Liver (tissue), 9 donors: ENCODE results near the gene IFNA8. TPM values are rescaled to one million over a fixed set of nuclear protein-coding genes. Genes with fewer than 3 reads are reported as not detected.

Experiments
- DNase-seq: peaks from one replicate; pipeline ENCODE4 v3.0.0-alpha.2; 2017; ENCODE audit warnings: low spot score
- H3K27ac ChIP-seq, 2 donors: one replicate each; pipeline ENCODE4 v1.7.0; 2013; ENCODE audit warnings: inconsistent platforms in 2 of 2, low read length in 2 of 2, control low read depth in 1 of 2, low read depth in 1 of 2, mild to moderate bottlenecking in 1 of 2
- H3K27me3 ChIP-seq, 4 donors: one replicate each; pipeline versions ENCODE4 v1.6.1 to v1.7.0; 2013; ENCODE audit warnings: low read length in 3 of 4, inconsistent platforms in 1 of 4, mild to moderate bottlenecking in 1 of 4, moderate library complexity in 1 of 4; ENCODE audit not compliant: control insufficient read depth in 4 of 4, insufficient read depth in 4 of 4
- H3K36me3 ChIP-seq, 4 donors: one replicate each; pipeline versions ENCODE4 v1.6.1 to v1.7.0; 2013; ENCODE audit warnings: low read length in 3 of 4, mild to moderate bottlenecking in 3 of 4, low read depth in 1 of 4, moderate library complexity in 1 of 4; ENCODE audit not compliant: control insufficient read depth in 4 of 4, insufficient read depth in 3 of 4
- H3K4me1 ChIP-seq, 4 donors: one replicate each; pipeline versions ENCODE4 v1.6.1 to v1.7.0; 2013; ENCODE audit warnings: low read length in 3 of 4, mild to moderate bottlenecking in 3 of 4, moderate library complexity in 1 of 4; ENCODE audit not compliant: control insufficient read depth in 4 of 4, insufficient read depth in 4 of 4
- H3K4me3 ChIP-seq, 3 donors: one replicate each; pipeline versions ENCODE4 v1.6.1 to v1.7.0; 2013; ENCODE audit warnings: low read length in 3 of 3, control low read depth in 1 of 3, low read depth in 1 of 3, mild to moderate bottlenecking in 1 of 3
- H3K9ac ChIP-seq, 2 donors: one replicate each; pipeline ENCODE4 v1.7.0; 2013; ENCODE audit warnings: low read length in 2 of 2, mild to moderate bottlenecking in 2 of 2, moderate library complexity in 2 of 2, control low read depth in 1 of 2, low read depth in 1 of 2
- H3K9me3 ChIP-seq, 4 donors: one replicate each; pipeline versions ENCODE4 v1.6.1 to v1.7.0; 2013; ENCODE audit warnings: low read length in 3 of 4; ENCODE audit not compliant: control insufficient read depth in 4 of 4
- ATF3 ChIP-seq: IDR thresholded peaks from 2 replicates; pipeline ENCODE4 v1.6.1; 2016; ENCODE audit warnings: antibody characterized with exemption
- CTCF ChIP-seq: fragments of 150-350 bp; IDR thresholded peaks from 2 replicates; pipeline ENCODE4 v1.5.1; 2017; ENCODE audit warnings: improper control_type of control experiment, low read depth, low read length; ENCODE audit not compliant: missing input control
- EGR1 ChIP-seq, 2 donors: IDR thresholded peaks; 2 replicates each; pipeline ENCODE4 v1.6.1; 2016 to 2018; ENCODE audit warnings: antibody characterized with exemption in 2 of 2, low read depth in 2 of 2
- FOXA1 ChIP-seq: IDR thresholded peaks from 2 replicates; pipeline ENCODE4 v1.6.1; 2016; ENCODE audit warnings: antibody characterized with exemption
- FOXA2 ChIP-seq: IDR thresholded peaks from 2 replicates; pipeline ENCODE4 v1.6.1; 2016; ENCODE audit warnings: antibody characterized with exemption
- GABPA ChIP-seq, 2 donors: IDR thresholded peaks in 1 of 2; conservative IDR thresholded peaks in 1 of 2; 2 replicates each; pipeline ENCODE4 v1.6.1; 2016; ENCODE audit warnings: antibody characterized with exemption in 2 of 2, mild to moderate bottlenecking in 1 of 2, moderate library complexity in 1 of 2
- HNF4A ChIP-seq, 2 donors: conservative IDR thresholded peaks; 2 replicates each; pipeline ENCODE4 v1.6.1; 2016; ENCODE audit warnings: antibody characterized with exemption in 2 of 2, mild to moderate bottlenecking in 2 of 2
- HNF4G ChIP-seq: IDR thresholded peaks from 2 replicates; pipeline ENCODE4 v1.6.1; 2016; ENCODE audit warnings: antibody characterized with exemption
- JUND ChIP-seq, 2 donors: IDR thresholded peaks; 2 replicates each; pipeline ENCODE4 v1.6.1; 2016; ENCODE audit warnings: antibody characterized with exemption in 2 of 2
- MAX ChIP-seq: IDR thresholded peaks from 2 replicates; pipeline ENCODE4 v1.6.1; 2016; ENCODE audit warnings: antibody characterized with exemption
- NR2F2 ChIP-seq: IDR thresholded peaks from 2 replicates; pipeline ENCODE4 v1.6.1; 2016; ENCODE audit warnings: antibody characterized with exemption
- RAD21 ChIP-seq, 2 donors: IDR thresholded peaks; 2 replicates each; pipeline ENCODE4 v1.6.1; 2016; ENCODE audit warnings: antibody characterized with exemption in 2 of 2, mild to moderate bottlenecking in 2 of 2
- REST ChIP-seq: IDR thresholded peaks from 2 replicates; pipeline ENCODE4 v1.6.1; 2016; ENCODE audit warnings: antibody characterized with exemption, mild to moderate bottlenecking
- RXRA ChIP-seq, 2 donors: IDR thresholded peaks; 2 replicates each; pipeline ENCODE4 v1.6.1; 2017 to 2018; ENCODE audit warnings: antibody characterized with exemption in 2 of 2, mild to moderate bottlenecking in 1 of 2
- SP1 ChIP-seq: IDR thresholded peaks from 2 replicates; pipeline ENCODE4 v1.6.1; 2018; ENCODE audit warnings: antibody characterized with exemption, mild to moderate bottlenecking
- TAF1 ChIP-seq: conservative IDR thresholded peaks from 2 replicates; pipeline ENCODE4 v1.6.1; 2016; ENCODE audit warnings: antibody characterized with exemption, mild to moderate bottlenecking
- YY1 ChIP-seq: IDR thresholded peaks from 2 replicates; pipeline ENCODE4 v1.6.1; 2016; ENCODE audit warnings: antibody characterized with exemption, mild to moderate bottlenecking
- ZBTB33 ChIP-seq: IDR thresholded peaks from 2 replicates; pipeline ENCODE4 v1.6.1; 2016; ENCODE audit warnings: antibody characterized with exemption
- WGBS: extraction: QIAGEN DNeasy Blood & Tissue Kit; methylation state at CpG from one replicate; pipeline ENCODE4 v1.1.7; 2013; 5-methylcytosine and 5-hydroxymethylcytosine counted together
- polyA plus RNA-seq, 2 donors: library from polyadenylated mRNA; stranded (reverse) in 1 of 2; unstranded in 1 of 2; fragments of 200-250 nt in 1 of 2; fragments of >200 nt in 1 of 2; fragmentation: Nextera tagmentation in 1 of 2; extraction: Ambion mirVana in 1 of 2; gene quantifications; one replicate each; pipeline versions ENCODE4 v1.2.1 to v1.2.3, GENCODE V29; 2013 to 2015
- total RNA-seq, 2 donors: library from RNA; depleted of rRNA; stranded (reverse); fragments of >200 nt; gene quantifications; one replicate each; pipeline ENCODE4 v1.2.3, GENCODE V29; 2014
- donor health status: healthy.
- donor health status: healthy.
- donor health status: healthy.
- donor health status: healthy.
- donor health status: healthy.

IFNA8 gene
- total RNA-seq, result not detected
- polyA plus RNA-seq, result not detected

- Histone ChIP-seq H3K9me3 (no peaks in the 10 kb centered on the region), H3K36me3 (no peaks in the 10 kb centered on the region), H3K4me3 (no peak within 1 kb of the TSS), H3K4me1 (no peaks in the 10 kb centered on the region), H3K27me3 (peaks cover 0 to 10% (median 2%) of the 10 kb centered on the region in 4 donors), H3K9ac (no peak within 1 kb of the TSS), H3K27ac (no peak within 1 kb of the TSS)
- WGBS, result 79% methylated on average over 1 of the region's 1 CpG
- TF ChIP-seq FOXA2 (no peak), NR2F2 (no peak), HNF4A (conservative IDR thresholded peaks at IDR 0.05) (no peak), MAX (no peak), YY1 (no peak), RXRA (IDR thresholded peaks at IDR 0.05) (no peak), EGR1 (IDR thresholded peaks at IDR 0.05; ENCODE audit: low read depth in 2 of 2) (no peak), JUND (IDR thresholded peaks at IDR 0.05) (no peak), GABPA (IDR thresholded peaks at IDR 0.05 in 1 of 2, conservative IDR thresholded peaks at IDR 0.05 in 1 of 2) (no peak), CTCF (no peak), ATF3 (no peak), HNF4G (no peak), REST (no peak), TAF1 (no peak), RAD21 (IDR thresholded peaks at IDR 0.05) (no peak)
- no peak for DNase-seq
Measured at GRCh38 chr9:21408817-21409216, at the start of gene IFNA8. TSS of gene IFNA8 (plus strand) at chr9:21409117. CDS start at chr9:21409177, 60 bp downstream.

- Histone ChIP-seq H3K9me3 (no peaks in the 10 kb centered on the region), H3K9ac (no peak overlapping the region), H3K4me3 (no peak overlapping the region), H3K36me3 (no peaks in the 10 kb centered on the region), H3K27me3 (peaks cover 0 to 3% (median 0%) of the 10 kb centered on the region in 4 donors), H3K4me1 (no peaks in the 10 kb centered on the region), H3K27ac (no peak overlapping the region)
- DNase-seq, result no peak
- 84% methylated on average over 8 of the region's 8 CpGs for WGBS
- TF ChIP-seq YY1, result no peak
- no peak for TF ChIP-seq GABPA (IDR thresholded peaks at IDR 0.05 in 1 of 2, conservative IDR thresholded peaks at IDR 0.05 in 1 of 2)
- no peak for TF ChIP-seq TAF1
- no peak for TF ChIP-seq SP1
- no peak for TF ChIP-seq JUND (IDR thresholded peaks at IDR 0.05)
- no peak for TF ChIP-seq RAD21 (IDR thresholded peaks at IDR 0.05)
- TF ChIP-seq EGR1 (IDR thresholded peaks at IDR 0.05; ENCODE audit: low read depth in 2 of 2), result no peak
- no peak for TF ChIP-seq ZBTB33
- no peak for TF ChIP-seq ATF3
- TF ChIP-seq MAX, result no peak
- no peak for TF ChIP-seq FOXA1
- TF ChIP-seq REST, result no peak
- TF ChIP-seq HNF4A (conservative IDR thresholded peaks at IDR 0.05), result no peak
Measured at GRCh38 chr9:21362287-21362686, 46.6 kb upstream of the IFNA8 start.
